NT2/D1 (cell line): Measurements from ENCODE around the gene KLK13.

Source experiments
- SUZ12 ChIP-seq: IDR thresholded peaks from 2 replicates; pipeline ENCODE4 v1.6.1; 2011; ENCODE audit not compliant: insufficient read length, insufficient read depth; ENCODE audit errors: extremely low read depth
- YY1 ChIP-seq: IDR thresholded peaks from 2 replicates; pipeline ENCODE4 v1.6.1; 2011; ENCODE audit not compliant: insufficient read length, insufficient read depth

- no peak for TF ChIP-seq YY1
- no peak for TF ChIP-seq SUZ12
These were observed 13.8 kb upstream of the KLK13 start for GRCh38 chr19:51078731-51079130.
